ENCODE measurements around the gene MYO18B.

The MYO18B gene

DNA sequence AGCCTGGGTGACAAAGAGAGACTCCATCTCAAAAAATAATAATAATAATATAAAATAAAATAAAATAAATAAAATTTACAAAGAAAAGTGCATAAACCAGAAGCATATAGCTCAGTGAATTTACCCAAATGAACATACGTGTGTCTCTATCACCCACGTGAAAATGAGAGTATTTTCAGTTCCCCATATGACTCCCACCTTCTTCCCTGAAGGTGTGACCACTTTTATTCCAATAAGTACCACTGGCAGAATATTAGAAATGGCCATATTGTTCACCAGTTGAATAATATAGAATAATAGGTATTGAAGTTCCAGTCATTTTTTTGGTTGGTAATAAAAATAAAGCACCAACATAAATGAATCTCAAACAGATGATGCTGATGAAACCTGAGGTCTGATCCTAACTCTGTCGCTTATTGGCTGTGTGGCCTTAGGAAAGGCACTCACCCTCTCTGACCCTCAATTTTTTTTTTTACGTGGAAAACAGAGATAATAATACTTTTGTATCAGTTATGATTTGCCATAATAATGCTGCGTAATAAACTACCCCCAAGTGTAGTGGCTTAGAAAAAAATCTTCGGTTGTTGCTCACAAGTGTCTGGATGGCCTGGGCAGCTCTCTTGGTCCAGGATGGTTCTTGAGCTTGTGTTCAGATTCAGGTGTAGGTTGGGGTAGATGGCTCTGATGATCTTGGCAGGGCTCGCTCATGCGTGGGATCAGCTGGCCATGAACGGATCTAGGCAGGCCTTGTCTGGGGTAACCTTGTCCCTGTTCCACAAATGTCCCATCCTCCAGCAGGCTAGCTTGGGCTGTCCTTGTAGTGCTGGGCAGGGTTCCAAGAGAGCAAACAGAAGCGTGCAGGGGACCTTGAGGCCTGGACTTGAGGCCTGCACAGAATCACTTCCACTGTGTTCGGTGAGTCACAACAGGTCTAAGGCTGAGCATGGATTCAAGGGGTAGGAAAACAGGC is 88.1 kb downstream of the MYO18B start:
- no peak for DNase-seq

DNA sequence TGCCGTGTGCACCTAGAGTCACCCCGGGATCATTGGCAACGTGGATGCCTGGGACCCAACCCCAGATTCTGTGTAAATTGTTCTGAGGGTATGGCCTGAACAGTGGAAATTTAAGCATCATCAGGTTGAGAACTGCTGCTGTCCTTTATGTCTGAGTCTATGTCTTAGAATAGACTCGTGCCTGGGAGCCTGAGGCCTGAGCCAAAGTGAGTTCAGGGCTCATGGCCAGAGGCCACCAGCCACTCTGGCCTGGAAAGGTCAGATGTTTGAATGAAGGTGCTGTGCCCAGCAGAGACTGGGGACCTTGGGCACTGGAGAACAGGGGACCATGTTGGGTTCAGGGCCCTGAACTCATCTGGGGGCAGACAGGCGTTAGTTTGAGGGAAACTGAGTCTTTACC is 91.1 kb downstream of the MYO18B start:
- DNase-seq: no peak

- no peak for DNase-seq
Observed at GRCh38 chr22:25833676-25834075, 91.7 kb downstream of the MYO18B start.

- DNase-seq: no peak
Observed at GRCh38 chr22:25834490-25834889, 92.5 kb downstream of the MYO18B start.

DNA sequence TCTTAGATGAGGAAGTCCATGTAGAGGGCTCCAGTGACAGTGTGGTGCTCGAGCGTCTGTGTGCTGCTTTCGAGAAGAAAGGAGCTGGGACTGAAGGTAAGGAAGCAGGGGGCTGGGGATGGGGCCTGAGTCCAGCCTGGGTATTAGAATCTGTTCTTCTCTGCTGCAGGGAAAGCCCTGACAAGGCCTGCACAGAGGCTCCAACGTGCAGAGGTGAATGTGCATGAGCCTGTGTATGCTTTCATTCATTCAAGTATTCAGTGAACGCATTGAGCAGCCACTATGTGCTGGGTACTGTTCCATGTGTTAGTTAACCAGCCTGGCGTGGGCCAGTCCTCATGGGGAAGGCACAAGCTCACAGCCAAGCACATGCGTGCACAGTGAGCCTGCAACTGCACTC is 93.4 kb downstream of the MYO18B start:
- no peak for DNase-seq

GRCh38 chr22:25837288-25837900 is 95.4 kb downstream of the MYO18B start:
- DNase-seq: no peak

- DNase-seq: no peak
Observed at GRCh38 chr22:25838960-25839741, 97.2 kb downstream of the MYO18B start.

DNA sequence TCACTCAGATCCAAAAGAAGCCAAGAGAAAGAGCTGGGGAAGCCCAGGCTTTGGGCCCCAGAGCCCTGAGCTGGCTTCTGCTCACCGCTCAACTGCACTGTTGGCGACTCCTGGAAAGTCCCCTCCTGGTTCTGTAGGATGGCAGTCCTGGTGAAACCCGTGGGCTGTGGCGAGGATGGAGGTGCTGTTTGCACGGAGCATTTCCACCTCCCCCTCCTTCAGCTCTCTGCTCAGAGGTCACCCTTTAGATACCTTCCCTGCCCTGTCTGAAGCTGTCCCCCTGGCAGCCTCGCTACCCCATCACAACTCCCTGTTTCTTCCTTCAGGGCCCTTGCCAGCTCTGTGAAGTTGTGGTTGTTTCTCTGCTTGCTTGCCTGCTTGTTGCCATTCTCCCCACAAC is 97.8 kb downstream of the MYO18B start:
- DNase-seq: no peak

DNA sequence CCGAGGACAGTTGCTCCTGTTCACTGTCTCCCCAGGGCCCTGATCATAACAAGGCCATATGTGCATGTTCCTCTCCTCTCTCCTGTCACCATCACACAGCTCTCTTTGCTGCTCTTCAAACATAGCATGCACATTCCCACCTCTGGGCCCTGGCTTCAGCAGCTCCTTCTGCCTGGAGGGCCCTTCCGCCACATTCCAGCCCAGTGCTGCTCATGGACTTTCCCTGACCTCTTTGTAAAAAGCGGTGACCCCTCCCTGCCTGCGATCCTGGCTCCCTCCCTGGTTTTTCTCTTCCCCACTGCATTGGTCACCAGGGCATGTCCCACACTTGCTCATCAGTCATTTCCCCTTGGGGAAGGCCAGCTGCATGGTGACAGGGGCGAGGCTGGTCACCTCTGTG is 98.2 kb downstream of the MYO18B start:
- DNase-seq: no peak

- no peak for DNase-seq
Observed at GRCh38 chr22:25840891-25841290, 98.9 kb downstream of the MYO18B start.

DNA sequence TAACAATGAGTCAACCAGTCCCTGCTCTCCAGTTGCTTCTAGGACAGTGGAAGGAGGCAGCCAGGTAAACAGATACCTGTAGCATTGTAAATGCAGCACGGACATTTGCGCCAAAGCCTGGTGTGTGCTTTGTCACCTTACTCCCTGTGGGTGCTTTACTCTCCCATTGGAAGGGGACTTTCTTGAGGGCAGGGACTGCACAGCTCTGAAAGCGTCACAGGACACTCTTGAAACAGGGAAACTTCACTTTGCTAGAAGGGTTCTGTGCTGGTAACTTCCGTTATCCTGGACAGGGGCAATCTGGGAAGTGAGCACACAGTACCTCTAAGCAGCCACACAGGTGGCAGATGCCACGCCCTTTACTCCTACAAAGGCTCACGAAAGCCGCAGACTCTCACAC is 99.8 kb downstream of the MYO18B start:
- no peak for DNase-seq

- no peak for DNase-seq
Observed at GRCh38 chr22:25843660-25844405, 101.8 kb downstream of the MYO18B start.

DNA sequence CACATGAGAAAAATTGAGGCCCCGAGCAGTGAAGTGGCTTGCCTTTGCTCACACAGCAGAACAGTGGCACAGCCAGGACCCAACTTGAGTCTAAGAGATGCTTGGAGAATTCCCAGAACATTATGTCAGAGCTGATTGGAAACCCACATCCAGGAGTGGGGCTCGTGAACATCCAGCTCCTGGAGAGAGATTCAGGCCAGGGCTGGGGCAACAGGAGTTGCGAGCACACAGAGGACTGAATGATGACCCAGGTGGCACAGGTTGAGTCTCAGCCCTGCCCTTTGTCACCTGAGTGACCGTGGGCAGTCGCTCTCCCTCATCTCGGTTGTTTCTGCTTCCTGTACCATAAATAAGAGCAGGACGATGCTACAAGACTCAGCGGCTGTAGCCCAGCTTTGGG is 102.6 kb downstream of the MYO18B start:
- DNase-seq: no peak

- no peak for DNase-seq
Observed at GRCh38 chr22:25845985-25846745, 104.2 kb downstream of the MYO18B start.

GRCh38 chr22:25847451-25847850 is 105.5 kb downstream of the MYO18B start:
- DNase-seq: no peak

DNA sequence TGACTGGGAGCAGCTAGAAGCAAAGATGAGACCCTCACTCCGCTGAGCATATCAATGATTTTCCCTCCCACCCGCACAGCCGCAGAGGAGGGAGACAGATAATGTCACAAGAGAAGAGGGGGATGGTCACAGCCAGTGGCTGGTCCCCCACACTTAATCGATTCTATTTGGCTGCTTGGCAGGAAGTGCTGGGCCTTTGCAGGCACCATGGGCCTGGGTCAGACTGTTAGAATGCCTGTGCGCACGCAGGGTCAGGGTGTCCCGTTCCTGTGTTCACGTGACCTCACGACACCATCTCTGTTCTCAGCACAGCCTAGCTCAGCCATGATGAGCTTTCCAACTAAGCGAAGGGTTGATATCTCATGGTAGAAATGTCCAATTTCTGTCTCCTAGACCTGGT is 107.0 kb downstream of the MYO18B start:
- no peak for DNase-seq

- DNase-seq: no peak
Observed at GRCh38 chr22:25849522-25849921, 107.5 kb downstream of the MYO18B start.

DNA sequence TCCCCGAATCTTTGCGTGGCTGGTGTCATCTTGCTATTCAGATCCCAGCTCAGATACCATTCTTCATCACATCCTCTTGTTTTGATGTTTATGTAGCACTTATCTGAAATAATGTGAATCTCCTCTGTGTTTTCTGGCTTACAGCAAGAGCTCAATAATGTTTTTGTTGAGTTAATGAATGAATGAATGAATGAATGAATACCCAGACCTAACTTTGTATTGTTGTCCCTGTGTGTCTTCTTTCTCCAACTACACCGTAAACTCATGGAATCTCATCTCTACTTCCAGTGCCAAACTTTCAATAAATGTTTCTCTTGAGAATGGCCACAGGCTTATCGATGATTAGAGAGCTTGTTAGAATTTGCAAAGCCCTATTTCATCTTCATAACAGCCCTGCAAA is 110.2 kb downstream of the MYO18B start:
- DNase-seq: no peak

- DNase-seq: no peak
Observed at GRCh38 chr22:25853078-25853477, 111.1 kb downstream of the MYO18B start.

DNA sequence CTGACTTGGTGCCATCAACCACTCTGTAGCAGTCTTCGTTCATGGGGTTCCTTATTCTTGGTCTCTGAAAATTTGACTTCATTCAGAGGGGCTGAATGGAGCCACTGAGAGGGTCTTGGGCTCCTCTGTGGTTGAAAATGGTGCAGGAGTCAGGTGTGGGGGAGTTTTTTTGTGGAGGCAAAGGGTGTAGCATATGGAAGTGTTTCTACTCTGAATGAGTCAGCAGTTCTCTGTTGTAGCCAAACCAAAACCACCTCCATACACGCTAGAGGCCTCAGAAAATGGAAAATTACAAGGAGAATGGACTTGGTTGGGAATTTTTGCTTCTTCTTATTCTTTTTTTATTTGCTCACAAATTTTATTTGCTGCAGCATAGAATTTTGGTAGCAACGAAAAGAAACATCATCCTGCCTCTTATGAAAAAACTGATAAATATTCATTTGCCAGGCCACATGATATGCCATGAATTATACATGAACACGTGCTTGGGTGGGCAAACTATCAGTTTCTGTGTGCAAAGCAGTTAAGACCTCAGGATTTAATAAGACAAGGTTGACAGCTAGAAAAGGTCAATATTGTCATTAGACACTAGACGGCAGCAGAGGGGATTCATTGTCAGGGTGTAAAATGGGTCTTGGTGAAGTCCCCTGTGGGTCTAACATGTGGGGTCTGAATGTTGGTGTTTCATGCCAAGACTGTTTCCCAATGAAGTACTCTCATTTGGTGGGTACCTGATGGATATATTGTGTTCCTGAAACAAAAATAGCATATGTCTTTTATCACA is 111.7 kb downstream of the MYO18B start:
- DNase-seq: no peak

DNA sequence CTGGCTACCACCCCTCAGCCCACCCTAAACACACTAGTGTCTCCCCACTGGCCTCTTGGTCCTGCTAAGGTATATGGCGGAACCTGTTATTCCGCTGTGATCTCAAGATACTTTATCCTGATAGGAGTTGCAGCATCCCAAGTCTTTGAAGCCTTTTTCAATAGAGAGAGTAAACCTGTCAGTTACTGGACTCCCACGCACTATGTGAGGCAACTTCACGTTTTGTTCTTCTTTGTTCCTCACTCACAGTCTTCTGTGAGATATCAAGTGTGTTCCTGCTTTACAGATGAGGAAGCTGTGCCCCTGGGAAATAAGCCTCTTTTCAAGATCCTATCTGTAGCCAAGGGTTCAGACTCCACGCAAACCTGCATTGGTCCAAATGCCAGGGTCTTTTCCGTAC is 127.8 kb downstream of the MYO18B start:
- no peak for DNase-seq

Measured in activated CD4-positive, alpha-beta T cell treated with anti-CD3 and anti-CD28 coated beads, Interleukin-2, amount 50 U/mL, for 1 hour (primary cell).